ENCODE measurements around the gene MDM1.

DNA sequence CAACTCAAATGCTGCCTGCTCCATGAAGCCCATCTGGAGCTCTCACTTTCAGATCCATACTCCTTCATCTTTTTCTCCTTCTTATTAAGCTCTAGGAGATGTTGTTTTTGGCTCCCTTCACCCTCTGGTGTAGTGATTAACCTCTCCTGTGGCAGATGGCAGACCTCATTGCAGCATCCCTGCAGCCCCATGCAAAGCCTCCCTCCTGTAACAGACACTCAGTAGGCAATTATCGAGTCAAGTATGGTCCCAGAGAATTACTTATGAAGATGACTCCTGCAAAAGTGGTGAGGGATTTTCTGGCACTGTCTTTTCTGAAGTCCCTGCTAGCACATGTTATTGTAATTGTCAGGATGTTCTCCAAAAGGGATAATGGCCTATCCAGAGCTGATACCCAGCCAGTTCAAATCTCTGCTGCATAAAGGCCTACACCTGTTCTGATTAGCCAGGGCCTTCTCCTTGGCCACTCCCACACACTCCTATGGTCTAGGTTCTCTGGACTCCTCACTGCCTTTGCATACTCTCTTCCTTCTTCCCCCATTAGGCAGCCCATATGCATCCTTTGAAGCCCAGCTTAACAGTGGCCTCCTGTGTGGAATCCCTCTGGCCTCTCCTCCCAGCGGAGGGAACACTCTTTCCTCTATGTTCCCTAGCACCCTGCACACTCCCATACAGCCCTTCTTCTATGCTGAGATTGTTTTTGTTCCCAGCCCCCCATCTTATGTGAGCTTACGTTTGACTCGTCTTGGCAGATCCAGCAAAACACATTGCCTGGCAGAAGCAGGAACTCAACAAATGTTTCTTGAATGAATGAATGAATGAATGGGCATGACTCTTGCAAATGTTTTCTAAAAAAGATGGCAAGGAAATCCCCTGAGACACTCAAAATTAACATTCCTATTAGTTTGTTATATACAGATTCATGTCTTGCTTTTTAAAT, 43.9 kb upstream of the MDM1 start:
- no peak for TF ChIP-seq POLR2A (IDR thresholded peaks at IDR 0.05)
- no peak for TF ChIP-seq CTCF (IDR thresholded peaks at IDR 0.05 in 8 of 11, conservative IDR thresholded peaks at IDR 0.05 in 3 of 11)
- TF ChIP-seq POLR2AphosphoS5 (IDR thresholded peaks at IDR 0.05): no peak
